Chondrocyte (in vitro differentiated cells): ENCODE results near the gene IQCH. TPM values are rescaled to one million over a fixed set of nuclear protein-coding genes. Genes with fewer than 3 reads are reported as not detected.
A peak's percentile ranks its signal among the peaks of the same experiment; 100 is the strongest.

Source experiments
- DNase-seq: peaks from one replicate; pipeline ENCODE4 v3.0.0; 2021; ENCODE audit warnings: mixed read lengths, low spot score
- H3K27ac Mint-ChIP-seq: one replicate; pipeline ENCODE4 v1.8.0; 2021; ENCODE audit warnings: mild to moderate bottlenecking, moderate library complexity, mixed read lengths; ENCODE audit not compliant: unreplicated experiment
- H3K27me3 Mint-ChIP-seq: 2 replicates; pipeline ENCODE4 v1.8.0; 2021; ENCODE audit warnings: low read depth, mixed read lengths
- H3K36me3 Mint-ChIP-seq: 2 replicates; pipeline ENCODE4 v1.8.0; 2021; ENCODE audit warnings: low read depth, mixed read lengths
- H3K4me1 Mint-ChIP-seq: 2 replicates; pipeline ENCODE4 v1.8.0; 2021; ENCODE audit warnings: low read depth, mild to moderate bottlenecking, mixed read lengths
- H3K4me3 Mint-ChIP-seq: one replicate; pipeline ENCODE4 v1.8.0; 2021; ENCODE audit warnings: mild to moderate bottlenecking, moderate library complexity, mixed read lengths; ENCODE audit not compliant: unreplicated experiment
- H3K9me3 Mint-ChIP-seq: 2 replicates; pipeline ENCODE4 v1.8.0; 2021; ENCODE audit warnings: low read depth, mixed read lengths
- long read RNA-seq: library from polyadenylated mRNA; stranded (forward); transcript quantifications from one replicate; pipeline ENCODE4 v2.0.0, GENCODE V29; 2021
- total RNA-seq: library from RNA; stranded (reverse); gene quantifications from 3 replicates; pipeline ENCODE4 v1.2.1, GENCODE V29; 2021
- TF ChIP-seq, protein P1 (sequence below): fragments of 200-600 bp; sonication (generic); IDR thresholded peaks from 2 replicates; pipeline ENCODE4 v1.5.0; 2021; ENCODE audit warnings: antibody characterized with exemption, mild to moderate bottlenecking, moderate library complexity

IQCH gene
- 1.00 to 1.4 TPM (median 1.0 TPM) in 3 replicates for total RNA-seq
- long read RNA-seq, partial matches to known transcripts = 0 of 3 reads
- long read RNA-seq, other reads (novel, unspliced or antisense) = 3 of 3 reads

GRCh38 chr15:67254238-67255175, at the start of gene IQCH, which contains the start of gene AAGAB:
Gene IQCH, plus strand, starts transcription at chr15:67254786. Its CDS starts 111 bp downstream, at chr15:67254897.
Gene AAGAB, minus strand, starts transcription at chr15:67254661. Its CDS starts 30 bp downstream, at chr15:67254631.
- peak within 1 kb of the TSS; percentile 89 for H3K4me3 Mint-ChIP-seq
- peaks cover 28% of the 10 kb centered on the region for H3K4me1 Mint-ChIP-seq
- no peaks in the 10 kb centered on the region for H3K27me3 Mint-ChIP-seq
- no peaks in the 10 kb centered on the region for H3K36me3 Mint-ChIP-seq
- TF ChIP-seq, protein P1, sequence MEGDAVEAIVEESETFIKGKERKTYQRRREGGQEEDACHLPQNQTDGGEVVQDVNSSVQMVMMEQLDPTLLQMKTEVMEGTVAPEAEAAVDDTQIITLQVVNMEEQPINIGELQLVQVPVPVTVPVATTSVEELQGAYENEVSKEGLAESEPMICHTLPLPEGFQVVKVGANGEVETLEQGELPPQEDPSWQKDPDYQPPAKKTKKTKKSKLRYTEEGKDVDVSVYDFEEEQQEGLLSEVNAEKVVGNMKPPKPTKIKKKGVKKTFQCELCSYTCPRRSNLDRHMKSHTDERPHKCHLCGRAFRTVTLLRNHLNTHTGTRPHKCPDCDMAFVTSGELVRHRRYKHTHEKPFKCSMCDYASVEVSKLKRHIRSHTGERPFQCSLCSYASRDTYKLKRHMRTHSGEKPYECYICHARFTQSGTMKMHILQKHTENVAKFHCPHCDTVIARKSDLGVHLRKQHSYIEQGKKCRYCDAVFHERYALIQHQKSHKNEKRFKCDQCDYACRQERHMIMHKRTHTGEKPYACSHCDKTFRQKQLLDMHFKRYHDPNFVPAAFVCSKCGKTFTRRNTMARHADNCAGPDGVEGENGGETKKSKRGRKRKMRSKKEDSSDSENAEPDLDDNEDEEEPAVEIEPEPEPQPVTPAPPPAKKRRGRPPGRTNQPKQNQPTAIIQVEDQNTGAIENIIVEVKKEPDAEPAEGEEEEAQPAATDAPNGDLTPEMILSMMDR = peak; percentile 6
- peak within 1 kb of the TSS; percentile 99 for H3K27ac Mint-ChIP-seq
- peak; percentile 99 for DNase-seq
- H3K9me3 Mint-ChIP-seq = no peaks in the 10 kb centered on the region

DNA sequence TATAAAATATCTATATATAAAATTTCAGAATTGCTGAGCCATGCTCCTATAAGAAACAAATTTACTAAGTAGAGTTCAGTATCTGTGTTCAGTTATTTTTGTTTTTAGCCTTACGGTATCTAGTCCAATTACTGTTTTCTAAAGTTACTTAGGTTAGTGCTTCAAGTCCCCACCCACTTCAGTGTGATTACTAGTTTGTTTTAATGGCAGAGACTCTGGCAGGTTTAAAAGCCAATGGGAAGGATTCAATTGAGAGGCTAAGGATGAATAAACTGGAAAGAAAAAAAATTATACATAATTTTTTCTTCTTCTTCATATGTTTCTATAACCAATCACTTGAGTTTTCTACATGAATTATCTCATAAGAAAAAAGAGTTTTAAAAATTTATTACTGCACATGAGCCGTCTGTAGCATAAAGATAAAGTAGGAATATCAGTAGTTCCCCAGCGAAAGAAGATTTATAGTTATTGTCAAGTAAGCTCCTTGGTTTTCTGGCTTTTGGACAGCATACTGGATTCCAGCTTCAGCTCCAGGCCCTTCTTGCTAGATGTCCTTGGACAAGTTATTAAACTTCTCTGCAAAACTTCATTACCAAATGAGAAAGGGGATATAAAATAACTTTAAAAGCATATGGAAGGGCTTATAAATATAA, 46.9 kb upstream of the IQCH start:
- Mint-ChIP-seq H3K9me3 (no peaks in the 10 kb centered on the region), H3K36me3 (peaks cover 33% of the 10 kb centered on the region), H3K27ac (no peak overlapping the region), H3K27me3 (no peaks in the 10 kb centered on the region), H3K4me1 (peaks cover 4% of the 10 kb centered on the region), H3K4me3 (no peak overlapping the region)
- no peak for DNase-seq
- TF ChIP-seq, protein P1 = no peak

DNA sequence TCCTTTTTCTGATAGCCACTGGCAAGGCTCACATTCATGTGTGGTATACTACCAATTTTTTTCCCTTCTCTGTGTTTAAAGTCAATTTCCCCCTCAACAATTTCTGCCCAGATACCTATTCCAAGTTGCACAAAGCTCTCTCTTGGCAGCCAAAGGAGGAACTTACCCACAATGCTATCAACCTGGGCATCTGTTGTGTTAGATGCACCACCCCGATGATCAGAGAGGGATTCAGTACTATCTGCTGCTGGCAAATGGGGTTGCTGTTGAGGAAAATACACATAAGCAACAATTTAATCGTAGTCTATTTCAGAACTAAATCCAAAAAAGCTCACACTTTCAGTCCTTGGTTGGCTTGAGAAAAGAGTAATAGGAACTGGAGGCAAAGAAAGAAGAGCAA, 46.2 kb upstream of the IQCH start:
- Mint-ChIP-seq H3K4me3 (no peak overlapping the region), H3K4me1 (peaks cover 8% of the 10 kb centered on the region), H3K36me3 (peaks cover 30% of the 10 kb centered on the region), H3K9me3 (no peaks in the 10 kb centered on the region), H3K27me3 (no peaks in the 10 kb centered on the region), H3K27ac (no peak overlapping the region)
- TF ChIP-seq, protein P1 = no peak
- no peak for DNase-seq

GRCh38 chr15:67210555-67211168, 43.9 kb upstream of the IQCH start:
- H3K27ac Mint-ChIP-seq = no peak overlapping the region

More at GRCh38 chr15:67210555-67211168, 43.9 kb upstream of the IQCH start:
- no peaks in the 10 kb centered on the region for H3K9me3 Mint-ChIP-seq
- H3K27me3 Mint-ChIP-seq = no peaks in the 10 kb centered on the region
- peaks cover 8% of the 10 kb centered on the region for H3K4me1 Mint-ChIP-seq
- TF ChIP-seq, protein P1 = no peak
- no peak for DNase-seq
- no peak overlapping the region for H3K4me3 Mint-ChIP-seq
- H3K36me3 Mint-ChIP-seq = peaks cover 16% of the 10 kb centered on the region
